ENCODE measurements around the gene GPR65.
"Not testable (repeated sequence)": the region's sequence is repeated elsewhere in the genome, so short reads cannot be mapped to it uniquely, and the experiment has no call there.

The GPR65 gene

DNA sequence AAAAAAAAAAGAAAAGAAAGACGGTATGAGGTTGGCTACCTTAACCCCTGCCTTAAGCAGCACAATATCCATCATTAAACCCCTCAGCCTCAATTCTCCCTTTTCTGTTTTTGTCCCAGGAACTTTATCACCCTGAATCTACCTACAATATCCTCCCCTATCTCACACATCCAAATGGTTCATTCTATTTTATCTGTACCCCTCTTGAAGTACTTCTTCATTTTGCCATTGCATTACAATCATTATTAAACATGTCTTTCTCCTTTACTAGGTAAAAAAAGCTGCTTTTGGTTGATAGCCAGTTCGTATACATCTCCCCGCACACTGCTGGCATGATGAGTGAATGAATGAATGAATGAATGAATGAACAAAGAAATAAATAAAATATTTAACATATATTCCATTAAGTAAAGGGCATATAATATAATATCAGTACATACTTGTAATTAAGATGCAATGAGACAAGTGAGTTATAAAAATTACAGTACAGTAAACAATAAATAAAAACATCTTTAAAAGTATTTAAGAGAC is 364 bp upstream of the GPR65 start:
- no peak for DNase-seq

DNA sequence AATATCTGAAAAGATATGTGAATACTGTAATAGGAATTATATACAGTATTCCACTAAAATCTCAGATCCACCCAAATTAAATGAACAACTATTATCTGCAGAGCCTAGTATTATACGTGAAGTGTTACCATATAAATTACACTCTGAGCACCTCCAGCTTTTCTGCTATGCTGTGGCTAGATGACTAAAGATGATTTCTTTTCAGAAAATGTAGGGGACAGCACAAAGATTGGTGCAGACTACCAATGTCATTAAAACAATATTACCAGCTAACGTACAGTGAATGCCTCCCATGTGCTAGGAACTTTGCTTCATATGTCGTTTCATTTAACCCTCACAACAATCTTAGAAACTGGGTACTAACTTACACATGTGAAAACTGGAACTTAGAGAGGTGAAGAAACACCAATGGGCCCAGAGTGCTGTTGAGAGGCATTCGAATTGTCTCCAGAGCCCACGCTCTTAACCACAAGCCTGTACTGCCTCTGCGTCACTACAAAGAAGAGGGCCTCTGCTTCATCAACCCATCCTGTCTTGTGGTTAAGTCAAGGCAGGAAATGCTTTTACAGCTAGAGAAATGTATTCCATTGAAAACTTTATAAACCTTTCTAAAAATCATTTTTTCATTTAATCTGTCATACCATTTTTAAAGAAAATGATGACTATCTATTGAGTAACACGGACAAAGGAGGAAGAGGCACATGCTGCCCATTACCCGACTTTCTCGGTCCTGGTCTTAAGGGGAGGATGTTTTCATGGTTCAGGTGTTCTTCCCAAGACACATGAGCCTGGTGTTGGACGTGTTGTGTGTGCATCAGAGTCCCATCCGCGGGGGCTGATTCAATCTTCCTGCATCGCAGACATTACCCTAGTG is 1.3 kb downstream of the GPR65 start:
- no peak for DNase-seq

- no peak for DNase-seq
Measured at GRCh38 chr14:88007608-88008007, 2.7 kb downstream of the GPR65 start.

DNA sequence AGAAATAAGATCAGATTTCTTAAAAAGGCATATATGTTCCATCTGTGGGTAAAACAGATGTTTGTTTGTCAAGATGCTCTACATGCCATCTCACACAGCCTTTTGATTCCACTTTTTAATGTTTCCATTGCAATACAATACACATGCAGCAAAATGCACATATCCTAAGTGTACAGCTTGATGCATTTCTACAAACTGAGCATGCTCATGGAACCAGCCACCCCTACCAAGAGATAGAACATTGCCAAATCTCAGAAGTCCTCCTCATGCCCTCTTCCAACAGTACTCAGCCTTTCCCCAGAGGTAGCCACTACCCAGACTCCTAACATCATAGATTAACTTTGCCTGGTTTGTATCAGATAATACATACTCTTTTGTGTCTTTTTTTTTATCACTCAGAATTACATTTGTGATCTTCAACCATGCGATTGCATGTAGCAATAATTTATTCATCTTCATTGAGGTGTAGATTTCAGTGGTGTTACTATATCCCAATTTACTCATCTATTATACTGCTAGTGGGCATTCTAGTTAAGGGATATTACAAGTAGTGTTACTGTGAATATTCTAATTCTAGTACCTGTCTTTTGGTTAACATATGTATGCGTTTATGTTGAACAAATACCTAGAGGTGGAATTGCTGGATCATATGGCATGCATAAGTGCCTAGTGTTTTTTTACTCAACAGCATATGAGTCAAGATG is 3.3 kb downstream of the GPR65 start:
- no peak for DNase-seq

DNA sequence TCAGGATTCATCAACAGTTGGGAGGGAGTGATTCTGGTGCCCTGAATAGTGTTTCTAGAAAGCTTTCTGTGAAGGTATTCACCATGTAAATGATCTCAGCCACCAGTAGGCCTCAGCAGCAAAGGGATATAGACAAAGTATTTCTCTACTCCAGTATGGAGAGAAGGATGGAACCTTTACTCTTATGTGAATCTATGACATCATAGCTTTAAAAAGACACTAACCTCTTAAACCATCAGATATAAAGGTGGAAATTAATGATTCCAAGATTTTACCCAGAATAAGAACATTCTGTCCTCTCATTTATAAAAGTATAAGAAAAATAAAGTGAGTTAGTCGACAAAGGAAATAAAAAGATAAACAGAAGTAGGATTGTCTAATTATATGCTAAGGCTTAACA is 4.6 kb downstream of the GPR65 start:
- DNase-seq, result no peak

DNA sequence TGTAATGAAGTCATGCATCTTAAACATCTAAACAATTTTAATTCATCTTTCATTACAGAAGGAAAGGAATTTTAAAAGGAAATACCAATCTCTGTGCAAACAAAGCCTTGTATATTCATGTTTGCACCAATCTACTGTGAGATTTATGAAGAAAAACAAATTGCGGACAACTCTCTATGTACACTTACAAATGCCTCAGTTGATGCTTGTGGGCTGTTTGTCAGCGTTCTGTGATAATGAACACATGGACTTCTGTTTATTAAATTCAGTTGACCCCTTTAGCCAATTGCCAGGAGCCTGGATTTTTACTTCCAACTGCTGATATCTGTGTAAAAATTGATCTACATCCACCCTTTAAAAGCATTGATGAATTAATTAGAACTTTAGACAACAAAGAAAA is 5.4 kb downstream of the GPR65 start:
- DNase-seq, result no peak

DNA sequence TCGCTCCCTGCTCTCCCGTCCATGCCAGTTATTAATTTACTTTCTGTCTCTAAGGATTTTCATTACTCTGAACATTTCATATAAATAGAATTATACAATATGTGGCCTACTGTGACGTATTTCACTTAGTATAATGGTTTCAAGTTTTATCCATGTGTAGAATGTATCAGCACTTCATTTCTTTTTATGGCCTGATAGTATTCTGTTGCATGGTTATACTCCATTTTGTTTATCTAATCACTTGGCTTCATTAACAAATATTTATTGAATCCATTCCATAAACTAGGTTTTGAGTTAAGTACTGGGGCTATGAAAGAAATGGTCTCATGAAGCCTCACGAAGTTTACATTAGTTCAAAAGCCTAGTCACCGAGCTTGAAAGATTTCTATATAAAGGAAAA is 7.6 kb downstream of the GPR65 start:
- no peak for DNase-seq

GRCh38 chr14:88013750-88014349 is 8.9 kb downstream of the GPR65 start:
- DNase-seq, result peak; percentile 77

- no peak for DNase-seq
Measured at GRCh38 chr14:88016768-88017167, 11.8 kb downstream of the GPR65 start.

- DNase-seq, result no peak
Measured at GRCh38 chr14:88017535-88017934, 12.6 kb downstream of the GPR65 start.

DNA sequence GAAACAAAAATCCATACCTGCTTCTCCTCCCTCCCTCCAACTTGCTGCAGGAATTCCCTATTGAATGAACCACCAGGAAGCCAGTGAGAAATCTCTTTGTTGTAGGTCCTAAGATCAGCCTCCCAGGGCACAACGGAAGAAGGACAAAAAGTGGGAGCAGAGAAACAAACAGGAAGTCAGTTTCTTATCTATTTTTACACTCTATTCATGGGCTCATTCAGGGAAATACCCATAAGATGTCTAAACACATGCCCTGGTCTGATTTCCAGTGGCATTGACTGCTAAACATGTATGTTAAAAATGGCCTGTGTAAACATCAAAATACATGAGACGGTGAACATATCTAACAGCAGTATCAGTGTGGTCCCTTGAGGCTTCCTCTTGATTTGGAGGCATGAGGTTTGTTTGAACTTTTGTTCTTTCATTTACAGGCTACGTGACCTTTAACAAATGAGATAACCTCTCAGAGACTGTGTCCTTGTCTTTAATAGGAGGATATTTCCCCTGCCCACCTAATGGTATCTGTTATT is 18.8 kb downstream of the GPR65 start:
- no peak for DNase-seq

- DNase-seq, result not testable (repeated sequence)
Measured at GRCh38 chr14:88024252-88025086, 19.5 kb downstream of the GPR65 start.

DNA sequence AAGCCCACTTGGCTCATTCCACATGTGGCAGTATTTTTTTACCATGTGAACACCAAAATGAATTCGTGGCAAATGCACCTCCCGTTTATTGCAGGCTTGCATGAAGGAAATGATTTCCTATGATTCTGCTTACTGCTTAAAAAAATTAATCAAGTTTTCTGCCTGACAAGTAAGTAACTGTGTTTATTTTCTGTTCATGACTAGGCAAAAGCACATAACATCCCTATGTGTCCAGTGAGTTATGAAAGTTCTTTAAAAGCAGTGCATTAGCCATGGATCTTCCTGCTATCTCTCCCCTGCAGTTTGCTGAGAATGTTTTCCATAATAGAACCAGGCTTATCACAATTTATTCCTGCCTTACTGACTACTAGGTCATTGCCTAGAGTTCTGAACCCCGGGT is 20.4 kb downstream of the GPR65 start:
- no peak for DNase-seq

GRCh38 chr14:88026890-88027289 is 22.0 kb downstream of the GPR65 start:
- DNase-seq, result no peak

DNA sequence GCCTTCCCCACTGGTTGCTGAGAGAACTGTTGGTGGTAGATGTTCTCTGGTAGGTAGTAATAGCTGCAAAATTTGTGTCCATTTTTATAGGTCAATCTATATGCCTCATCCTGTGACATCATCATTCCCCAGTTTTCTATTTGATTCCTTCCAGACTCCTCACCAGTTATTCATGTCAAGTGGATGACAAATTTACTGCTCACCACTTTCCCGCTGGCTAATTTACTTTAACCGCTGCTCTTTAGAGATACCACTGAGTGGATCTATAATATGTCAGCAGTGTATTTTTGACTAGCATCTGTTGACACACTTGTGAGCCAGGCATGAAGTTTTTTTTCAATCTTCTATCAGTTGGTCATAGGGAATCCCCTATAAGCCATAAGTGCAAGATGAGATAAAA is 24.6 kb downstream of the GPR65 start:
- no peak for DNase-seq

- DNase-seq, result no peak
Measured at GRCh38 chr14:88030079-88030478, 25.1 kb downstream of the GPR65 start.

GRCh38 chr14:88030892-88031291 is 26.0 kb downstream of the GPR65 start:
- no peak for DNase-seq

GRCh38 chr14:88032373-88032772 is 27.4 kb downstream of the GPR65 start:
- DNase-seq, result no peak

- no peak for DNase-seq
Measured at GRCh38 chr14:88034076-88034475, 29.1 kb downstream of the GPR65 start.

GRCh38 chr14:88036422-88036821 is 31.5 kb downstream of the GPR65 start:
- no peak for DNase-seq

- no peak for DNase-seq
Measured at GRCh38 chr14:88037325-88037724, 32.4 kb downstream of the GPR65 start.

DNA sequence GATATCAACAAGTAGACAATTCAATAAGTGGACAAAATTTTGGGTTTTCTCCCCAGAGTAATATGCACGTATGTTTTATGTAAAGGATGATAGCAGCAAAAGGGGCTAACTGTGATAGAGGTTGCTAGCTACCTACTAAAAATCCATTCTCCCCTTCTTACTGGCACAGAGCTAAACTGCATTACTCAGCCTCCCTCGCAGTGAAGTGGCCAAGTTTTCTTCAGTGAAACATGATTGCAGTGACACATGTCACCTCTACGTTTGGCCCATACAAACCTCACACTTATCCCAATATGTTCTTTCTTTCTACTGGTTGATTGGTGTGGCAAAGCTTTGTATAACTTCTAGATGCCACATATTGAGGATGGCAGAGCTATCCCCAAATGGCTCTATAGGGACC is 34.3 kb downstream of the GPR65 start:
- no peak for DNase-seq

GRCh38 chr14:88040146-88040545 is 35.2 kb downstream of the GPR65 start:
- no peak for DNase-seq
